HG03025 (cell line): Measurements from ENCODE around the gene ZNF536.

ENCODE experiments used
- ATAC-seq: cut with Tn5 transposase; IDR thresholded peaks from one replicate; pipeline ENCODE4 v1.9.1; 2021; ENCODE audit warnings: mild to moderate bottlenecking, moderate library complexity; ENCODE audit not compliant: unreplicated experiment, low FRiP score

The ZNF536 gene

DNA sequence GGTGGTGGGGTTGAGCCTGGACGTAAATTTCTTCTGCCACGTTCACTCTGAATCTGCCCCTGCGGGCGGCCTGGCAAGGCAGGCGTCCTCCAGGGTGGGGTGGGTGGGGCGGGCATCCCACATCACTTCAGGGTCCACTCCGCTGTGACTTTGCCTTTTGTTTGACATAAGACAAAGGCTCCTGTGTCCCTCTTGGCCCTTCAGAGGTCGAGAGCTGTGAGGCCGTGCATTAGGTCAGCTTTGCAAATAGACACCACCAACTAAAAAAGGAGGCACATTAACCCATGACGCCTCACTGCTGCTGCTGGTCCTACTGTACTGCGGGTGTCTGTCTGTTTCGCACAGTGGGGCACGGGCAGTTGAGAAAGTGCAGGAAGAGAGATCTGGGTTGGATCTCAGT lies 10.5 kb upstream of the ZNF536 start:
- ATAC-seq: no peak

DNA sequence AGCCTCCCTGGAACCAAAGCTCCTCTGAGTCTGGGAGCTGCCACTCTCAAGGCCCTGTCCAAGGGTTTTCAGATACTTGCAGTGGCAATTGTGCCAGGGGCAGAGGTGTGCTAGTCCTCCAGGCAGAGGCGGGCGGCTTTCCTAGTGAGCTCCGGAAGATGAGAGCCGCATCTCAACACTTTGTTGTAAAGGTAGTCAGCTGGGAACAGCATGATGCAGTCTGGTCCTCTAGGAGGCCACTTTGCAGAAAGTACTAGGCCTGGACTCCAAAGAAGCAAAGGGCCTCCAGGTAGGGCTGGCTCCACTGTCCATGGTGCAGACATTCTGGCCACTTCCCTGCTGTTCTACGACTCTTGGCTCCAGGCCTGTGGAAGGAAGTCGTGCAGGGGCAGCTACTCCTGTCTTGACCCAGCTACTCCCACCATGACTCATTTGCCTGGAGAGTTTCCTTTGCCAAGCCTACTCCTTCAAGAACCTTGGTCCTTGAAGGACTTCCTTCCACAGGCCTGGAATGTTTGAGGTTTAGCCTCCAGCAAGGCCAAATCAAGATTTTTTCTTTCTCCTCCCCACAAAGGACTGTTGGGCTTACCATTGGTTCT lies 9.9 kb upstream of the ZNF536 start:
- no peak for ATAC-seq

DNA sequence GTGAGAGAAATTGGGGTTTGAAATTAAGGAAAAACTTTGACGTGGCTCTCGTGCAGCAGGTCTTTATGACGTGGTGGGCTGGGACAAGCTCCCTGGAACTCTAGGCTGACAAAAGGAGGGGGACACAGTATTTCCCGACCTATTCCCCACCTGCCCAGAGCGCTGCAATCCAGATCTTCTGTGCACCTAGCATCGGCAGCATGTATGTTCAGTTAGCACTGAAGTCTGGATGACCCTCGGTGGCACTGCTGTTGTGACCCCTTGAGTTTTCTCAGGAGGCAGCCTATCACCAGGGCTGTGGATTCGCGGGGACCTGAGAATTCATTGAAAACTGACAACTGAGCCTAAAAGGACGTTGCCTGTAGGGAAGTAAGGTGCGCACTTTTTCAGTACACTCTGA lies 9.1 kb upstream of the ZNF536 start:
- ATAC-seq: no peak

DNA sequence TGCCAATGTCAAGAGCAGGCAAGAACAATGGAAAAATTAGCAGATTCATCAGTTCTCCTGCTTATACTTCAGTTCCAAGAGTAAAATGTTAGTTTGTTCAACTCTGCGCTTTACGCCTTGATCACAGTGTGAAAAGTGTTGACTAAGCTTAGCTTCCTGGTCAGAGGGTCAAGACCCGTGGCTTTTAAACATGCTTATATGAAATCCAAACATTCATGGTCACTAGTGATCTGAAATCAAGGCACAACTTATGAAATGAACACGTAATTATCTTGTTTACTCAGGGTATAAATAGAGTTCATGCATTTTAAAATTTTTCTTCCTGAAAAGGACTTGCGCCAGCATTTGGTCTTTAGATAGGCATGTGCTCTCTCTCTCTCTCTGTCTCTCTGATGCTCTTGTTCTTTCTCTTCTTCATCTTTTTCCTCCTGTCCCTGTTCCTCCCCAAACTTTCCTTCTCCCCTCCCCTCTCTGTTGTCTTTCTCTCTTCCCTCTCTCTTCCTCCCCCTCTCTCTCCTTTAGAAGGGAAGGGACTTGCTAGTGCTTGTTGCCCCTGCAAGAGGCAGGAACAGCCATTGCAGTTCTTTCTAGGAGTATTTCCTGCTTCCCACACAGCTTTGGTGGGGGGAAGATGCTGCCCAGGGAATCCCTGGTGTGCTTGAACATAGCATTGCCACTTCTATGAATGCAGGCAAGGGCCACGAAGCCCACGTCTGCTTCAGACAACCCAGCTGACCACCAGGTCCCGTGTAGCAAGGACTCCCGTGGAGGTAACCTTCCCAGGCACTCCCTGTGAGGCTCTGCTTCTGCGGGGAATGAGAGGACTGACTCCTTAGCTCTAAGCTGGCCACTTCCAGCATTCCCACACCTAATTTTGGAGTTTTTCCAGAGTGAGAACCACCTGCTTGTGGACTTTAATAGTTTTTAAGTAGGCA lies 7.1 kb upstream of the ZNF536 start:
- no peak for ATAC-seq

DNA sequence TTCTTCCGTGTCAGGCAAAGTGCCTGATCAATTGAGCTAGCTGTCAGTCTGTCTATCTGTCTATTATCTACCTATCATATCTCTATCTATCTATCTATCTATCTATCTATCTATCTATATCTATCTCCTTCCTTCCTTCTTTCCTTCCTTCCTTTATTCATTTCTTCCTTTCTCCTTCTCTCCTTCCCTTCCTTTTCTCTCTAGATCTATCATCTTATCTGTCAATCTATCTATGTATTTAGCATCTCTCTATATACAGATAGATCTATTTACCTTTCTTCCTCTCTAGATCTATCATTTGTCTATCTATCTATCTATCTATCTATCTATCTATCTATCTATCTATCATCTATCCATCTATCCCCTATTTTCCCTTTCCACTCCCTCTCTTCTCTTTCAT lies 5.9 kb upstream of the ZNF536 start:
- ATAC-seq: no peak

DNA sequence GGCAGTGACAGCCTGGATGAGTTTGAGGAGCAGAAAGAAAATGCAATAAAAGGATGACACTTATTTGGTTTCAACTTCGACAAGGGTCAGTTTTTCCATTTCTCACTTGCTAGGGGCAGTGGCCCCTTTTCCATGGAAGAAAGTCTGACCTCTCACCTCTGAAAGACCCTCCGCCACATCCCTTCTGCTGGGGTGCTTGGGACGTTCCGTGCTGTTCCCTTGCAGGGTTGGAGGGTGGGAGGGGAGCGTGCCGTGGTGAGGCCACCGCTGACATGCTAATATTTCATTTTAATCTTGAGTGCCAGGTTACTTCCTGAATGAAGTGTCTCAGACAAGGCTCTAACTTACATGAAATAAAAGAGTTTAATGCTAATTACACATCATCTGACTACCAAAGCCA lies 5.2 kb upstream of the ZNF536 start:
- ATAC-seq: no peak

DNA sequence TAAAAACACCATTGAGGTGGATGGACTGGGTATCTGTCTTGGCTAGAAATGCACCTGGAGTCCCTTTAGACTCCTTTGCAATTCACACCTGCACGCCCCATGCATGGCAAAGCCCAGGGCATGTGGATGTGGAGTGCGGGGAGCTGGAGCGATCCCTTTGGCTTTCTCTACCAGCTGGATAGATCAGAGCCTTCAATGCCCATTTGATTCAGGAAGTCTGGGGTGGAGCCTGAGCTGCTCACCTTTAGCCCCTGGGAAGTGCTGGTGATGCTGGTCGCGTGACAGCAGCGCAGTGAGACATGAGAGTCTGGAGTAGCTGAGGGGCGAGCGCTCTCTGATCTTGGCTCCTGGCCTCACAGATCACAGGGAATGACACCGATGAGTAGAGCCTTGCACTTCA lies 4.8 kb upstream of the ZNF536 start:
- no peak for ATAC-seq

DNA sequence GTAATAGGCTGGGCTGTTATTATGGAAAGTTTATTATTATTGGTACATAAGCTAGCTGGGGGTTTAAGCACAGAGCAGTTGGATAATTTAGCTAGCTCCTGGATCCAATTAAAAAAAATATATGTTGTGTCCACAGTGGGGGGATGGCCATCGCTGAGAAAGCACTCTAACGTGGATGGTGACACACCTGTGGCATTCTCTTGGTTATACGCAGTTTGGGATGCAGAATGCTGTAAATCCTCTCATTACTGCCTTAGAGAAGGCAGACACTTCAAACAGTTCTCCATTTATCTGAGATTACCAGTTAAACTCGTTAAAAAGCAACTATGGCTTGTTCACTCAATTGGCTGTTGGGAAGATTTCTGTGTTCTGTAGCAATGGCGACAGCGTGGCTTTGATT lies 2.4 kb upstream of the ZNF536 start:
- no peak for ATAC-seq

DNA sequence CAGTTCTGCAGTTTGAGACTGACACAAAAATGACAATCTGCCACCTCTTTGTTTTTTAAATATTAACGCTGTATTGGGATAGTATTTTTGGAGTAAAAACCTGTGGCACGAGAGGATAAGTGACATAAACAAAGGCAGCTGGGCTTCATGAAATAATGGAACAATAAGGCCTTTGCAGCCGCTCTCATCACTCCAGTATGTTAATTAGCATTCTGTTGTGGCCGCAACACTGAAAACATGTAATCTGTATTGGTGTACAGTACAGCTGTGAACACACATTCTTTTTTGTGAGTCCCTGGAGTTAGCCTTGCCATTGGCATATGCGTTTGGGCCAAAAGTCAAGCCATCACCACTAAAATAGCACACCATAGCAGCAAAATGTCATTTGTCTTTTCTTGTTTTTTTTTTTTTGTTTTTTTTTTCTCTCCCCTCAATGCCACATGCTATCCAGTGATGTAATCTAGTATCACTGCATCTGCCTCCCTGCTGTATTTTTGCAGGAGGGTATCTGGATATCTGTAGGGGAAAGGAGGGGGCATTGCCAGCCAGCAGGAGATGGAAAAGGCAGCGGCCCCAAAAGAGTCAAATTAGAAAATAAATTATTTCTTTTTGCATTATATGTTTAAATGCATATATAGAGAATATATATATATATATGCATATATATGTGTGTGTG lies 885 bp upstream of the ZNF536 start:
- no peak for ATAC-seq

DNA sequence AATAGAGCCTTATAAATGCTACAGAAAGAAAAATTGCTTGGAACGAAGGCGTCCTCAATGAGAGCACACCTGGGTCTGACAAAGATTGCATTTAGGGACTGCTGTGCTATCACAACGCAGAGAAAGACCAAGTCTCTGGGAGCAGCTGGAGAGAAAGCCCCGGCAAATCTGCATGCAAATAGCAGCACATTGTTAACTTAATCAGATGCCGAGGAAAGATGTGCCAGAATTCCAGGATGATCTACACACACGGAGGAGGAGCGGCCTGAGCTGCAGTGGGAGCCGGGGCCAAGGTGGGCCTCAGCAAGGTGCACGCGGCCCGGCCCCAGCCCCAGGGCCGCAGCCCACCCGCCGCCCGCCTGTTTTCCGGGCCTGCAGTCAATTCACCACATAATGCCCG lies 1.4 kb downstream of the ZNF536 start:
- no peak for ATAC-seq

DNA sequence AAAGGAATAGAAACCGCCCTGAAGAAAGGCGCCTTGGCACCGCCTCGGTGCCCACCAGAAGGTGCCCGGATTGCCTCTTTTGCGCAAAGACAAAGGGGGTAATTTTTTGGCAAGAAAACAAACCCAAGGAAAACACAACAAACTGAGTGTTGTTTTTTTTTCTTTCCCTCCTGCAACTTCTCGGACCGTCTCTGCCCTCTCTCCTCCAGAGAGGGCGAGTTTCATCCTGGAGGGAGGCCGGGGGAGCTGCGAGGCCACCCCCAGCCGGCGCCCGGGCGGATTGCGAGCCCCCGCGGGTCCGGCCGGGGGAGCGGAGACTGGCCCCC lies 2.3 kb downstream of the ZNF536 start:
- ATAC-seq: no peak

DNA sequence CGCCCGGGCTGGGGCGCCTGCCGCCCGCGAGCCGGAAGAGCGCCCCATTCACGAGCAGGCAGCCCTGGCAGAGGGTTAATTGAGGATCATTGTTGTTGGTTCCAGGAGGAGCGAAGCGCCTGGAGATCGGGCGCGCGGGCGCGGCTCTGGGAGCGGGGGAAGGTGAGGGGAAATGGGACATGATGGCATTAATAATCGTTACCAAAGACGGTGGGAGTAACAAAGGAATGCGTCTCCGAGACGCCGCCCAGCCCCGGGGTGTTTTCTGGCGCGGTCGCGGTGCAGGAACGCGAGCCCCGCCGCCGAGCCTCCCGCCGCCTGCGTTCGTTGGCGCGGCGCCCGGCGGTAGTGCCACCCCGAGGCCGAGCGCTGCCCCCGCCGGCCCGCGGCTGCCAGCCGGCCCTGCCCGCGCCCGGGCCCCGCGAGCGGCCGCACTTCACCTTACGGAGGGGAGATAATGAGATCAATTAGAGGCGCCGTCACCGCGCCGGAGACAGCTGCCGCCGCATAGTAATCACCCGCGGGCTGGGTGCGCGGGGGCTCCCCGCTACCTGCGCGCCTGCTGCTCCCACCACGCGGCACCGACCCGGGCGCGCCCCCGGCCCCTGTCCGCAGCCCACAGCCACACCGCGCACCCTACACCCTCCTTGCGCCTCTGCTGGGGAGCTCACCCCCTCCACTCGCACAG lies 2.8 kb downstream of the ZNF536 start:
- ATAC-seq: no peak

DNA sequence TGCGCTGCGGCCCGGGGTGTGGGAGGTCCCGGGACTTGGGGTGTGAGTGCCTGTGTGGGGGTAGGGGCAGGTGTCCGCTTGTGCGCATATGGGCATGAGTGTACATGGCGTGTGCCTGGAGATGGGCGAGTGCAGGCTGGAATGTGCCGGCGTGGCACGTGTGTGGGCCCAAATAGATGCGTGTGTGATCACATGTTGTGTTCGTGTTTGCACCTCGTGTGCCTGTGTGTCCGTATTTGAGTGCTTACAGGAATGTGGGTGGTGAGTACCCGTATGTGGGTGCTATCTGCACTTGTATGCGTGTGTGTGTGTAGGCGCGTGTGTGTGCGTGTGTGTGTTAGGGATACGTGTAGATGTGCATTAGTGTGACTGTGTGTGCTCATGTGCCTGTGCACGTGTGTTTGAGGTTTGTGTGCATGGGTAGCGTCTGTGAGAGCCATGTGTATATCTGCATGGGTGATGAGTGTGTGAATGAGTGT lies 3.4 kb downstream of the ZNF536 start:
- ATAC-seq: no peak

DNA sequence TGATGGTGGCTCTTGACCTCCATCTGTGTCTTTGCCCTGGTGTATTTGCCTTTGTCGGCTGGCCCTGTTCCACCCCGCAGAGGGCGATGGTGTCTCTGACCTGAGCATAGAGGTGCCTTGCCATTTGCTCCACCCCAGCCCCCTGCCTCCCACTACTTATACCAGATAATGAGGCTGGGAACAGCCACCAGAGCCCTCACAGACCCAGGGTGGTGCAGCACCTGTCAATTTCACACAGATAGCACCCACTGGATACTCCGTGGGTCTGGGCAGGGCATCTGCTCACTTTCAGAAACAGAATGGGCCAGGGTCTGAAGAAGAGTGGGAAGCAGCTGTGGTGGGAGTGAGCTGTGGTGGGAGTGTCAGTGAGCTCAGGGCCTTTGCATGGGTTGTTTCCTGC lies 4.1 kb downstream of the ZNF536 start:
- no peak for ATAC-seq

DNA sequence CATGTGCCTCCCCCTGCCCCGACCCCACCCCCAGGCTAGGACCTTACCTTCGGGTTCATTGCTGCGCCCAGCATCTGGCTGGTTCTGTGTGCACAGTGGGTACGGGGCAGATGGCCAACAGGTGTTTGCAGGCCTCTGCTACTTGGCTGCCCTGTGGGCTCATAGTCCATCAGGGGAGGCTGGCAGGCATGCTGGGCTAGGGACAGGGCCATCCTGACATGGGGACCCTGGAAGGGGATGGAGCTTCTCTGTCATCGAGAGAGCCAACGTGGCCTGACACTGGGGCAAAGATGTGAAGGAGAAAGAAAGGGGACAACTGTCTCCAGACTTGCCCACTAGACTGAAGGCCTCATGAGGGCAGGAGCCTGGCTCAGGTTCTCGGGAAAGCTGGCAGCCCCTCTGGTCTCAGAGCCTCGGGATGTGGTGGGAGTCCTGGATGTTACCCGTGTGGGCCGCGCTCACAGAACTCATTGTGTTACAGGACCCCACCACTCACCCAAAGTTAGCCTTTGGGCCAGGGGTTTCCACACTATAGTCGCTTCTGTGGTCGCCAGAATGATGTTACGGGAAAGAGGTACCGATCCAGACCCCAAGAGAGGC lies 4.7 kb downstream of the ZNF536 start:
- no peak for ATAC-seq

DNA sequence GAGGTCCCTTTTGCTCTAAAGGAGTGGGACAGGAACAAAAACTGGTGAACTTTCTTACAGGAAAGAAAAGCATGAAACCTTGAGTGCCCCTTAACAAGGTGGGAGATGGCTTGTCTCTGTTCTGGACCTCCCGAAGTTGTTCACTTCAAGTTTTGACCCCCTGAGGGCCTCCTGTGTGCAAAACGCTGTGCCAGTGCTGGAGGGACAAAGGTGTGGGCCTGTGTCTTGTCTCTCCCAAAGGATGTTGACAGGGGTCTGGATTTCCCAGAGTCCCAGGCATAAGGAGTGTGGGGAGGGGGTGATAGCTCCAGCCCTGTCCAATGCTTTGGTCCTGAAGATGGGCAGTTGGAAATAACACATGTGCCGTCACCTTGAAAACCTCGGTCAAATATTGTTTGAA lies 6.5 kb downstream of the ZNF536 start:
- ATAC-seq: no peak

DNA sequence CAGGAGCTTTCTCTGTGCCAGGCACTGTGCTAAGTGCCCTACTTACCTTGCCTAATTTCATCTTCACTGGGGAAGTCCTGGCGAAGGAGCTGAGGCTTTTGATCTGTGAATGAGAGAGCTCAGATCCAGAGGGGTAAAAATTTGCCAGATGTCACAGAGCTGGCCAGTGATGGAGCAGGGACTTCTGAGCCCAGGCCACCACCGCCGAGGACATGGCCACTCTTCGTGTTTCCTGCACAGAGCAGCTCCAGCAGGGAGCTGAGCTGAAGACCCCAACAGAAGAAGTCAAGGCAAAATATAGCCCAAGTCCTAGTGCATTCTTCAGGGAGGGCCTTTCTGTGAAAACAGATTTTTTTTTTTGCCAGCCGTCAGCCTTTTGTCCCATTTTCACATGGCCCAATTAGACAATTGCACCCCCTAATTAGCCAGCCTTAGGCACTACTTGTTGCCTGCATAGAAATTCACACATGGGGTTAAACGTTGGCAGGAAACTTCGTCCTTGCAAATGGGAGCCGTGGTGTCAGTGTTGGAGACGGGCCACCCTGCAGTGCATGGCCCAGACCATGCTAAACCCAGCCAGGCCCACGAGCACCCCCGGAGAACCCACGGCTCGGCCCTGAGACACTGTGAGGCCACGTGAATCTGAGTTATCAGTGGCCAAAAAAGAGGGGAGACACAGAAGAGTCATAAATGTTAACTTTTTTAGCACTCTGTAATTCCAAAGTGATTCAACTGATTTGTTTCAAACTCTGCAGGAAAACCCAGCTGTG lies 7.8 kb downstream of the ZNF536 start:
- no peak for ATAC-seq

DNA sequence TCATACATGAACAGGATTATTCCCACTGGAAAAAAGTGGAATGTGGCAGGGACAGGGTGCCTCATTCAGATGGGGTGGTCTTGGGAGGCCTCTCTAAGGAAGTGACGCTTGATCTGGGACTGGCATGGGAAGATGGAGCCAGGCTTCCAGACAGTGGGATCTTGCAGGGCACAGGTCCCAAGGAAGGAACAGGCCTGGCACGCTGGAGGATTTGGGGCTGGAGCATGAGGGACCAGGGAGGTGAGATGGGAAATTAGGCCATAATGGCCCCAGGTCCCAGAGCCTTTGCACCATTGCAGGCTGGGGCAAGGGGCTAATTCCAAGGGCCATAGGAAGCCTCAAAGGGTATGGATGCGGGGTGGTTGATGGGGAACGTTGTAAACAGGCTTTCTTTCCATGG lies 9.2 kb downstream of the ZNF536 start:
- ATAC-seq: no peak

DNA sequence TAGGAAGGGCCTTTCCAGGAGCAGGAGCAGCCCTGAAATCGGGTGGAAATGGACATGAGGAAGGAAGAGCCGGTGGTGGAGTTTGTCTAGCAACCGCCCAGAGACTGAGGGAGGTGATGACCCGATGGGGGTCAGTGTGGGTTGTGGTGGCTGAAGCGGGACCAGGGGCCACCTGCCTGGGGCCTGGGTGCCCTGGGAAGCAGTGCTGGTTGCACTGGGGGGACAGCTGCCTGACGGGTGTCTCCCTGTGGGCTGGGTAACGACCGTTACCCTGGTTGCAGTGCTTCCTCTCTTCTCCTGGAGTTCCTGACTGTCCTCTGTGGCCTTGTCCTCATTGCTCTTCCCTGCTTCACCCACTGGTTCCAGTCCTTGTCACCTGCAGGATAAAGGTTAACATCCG lies 13.0 kb downstream of the ZNF536 start:
- no peak for ATAC-seq

DNA sequence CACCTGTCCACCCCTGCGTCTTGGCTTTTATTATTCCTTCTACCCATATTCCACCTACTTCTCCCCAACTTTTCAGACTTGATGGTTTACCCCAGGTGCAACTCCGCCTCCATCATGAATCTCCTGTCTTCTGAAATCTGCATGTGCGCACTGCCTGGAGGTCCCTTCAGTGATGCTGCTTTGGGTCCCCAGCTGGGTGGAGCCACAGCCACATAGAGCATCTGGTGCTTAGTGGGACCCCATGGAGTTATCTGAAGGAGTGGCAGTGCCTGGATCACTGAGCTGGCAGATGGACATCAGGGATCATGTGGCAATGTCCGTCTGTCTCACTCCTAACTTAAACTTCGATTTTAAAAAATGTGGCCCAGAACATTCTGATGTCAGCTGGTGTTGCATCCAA lies 13.5 kb downstream of the ZNF536 start:
- ATAC-seq: no peak
